GM10248 (cell line): Measurements from ENCODE around the gene ACVRL1.

Source experiments
- CTCF ChIA-PET: fragments of 300-600 bp; sonication (Branson Sonifier 250); formaldehyde crosslinking; extraction: SDS; loops from one replicate; lab custom pipeline; 2021; ENCODE audit warnings: antibody characterized with exemption; lab: Yijun Ruan, JAX
- POLR2A ChIA-PET: fragments of 350-650 bp; sonication (Branson Sonifier 250); formaldehyde crosslinking; extraction: SDS; loops from one replicate; lab custom pipeline; 2020; ENCODE audit warnings: antibody characterized with exemption; lab: Yijun Ruan, JAX
- DNase-seq: peaks from one replicate; pipeline ENCODE4 v3.0.0; 2012; ENCODE audit errors: extremely low spot score
- CTCF ChIP-seq: IDR thresholded peaks from 2 replicates; pipeline ENCODE4 v1.5.1; 2012; ENCODE audit warnings: mild to moderate bottlenecking, low read depth; ENCODE audit errors: extremely low read depth, missing control alignments, control extremely low read depth

Gene ACVRL1

GRCh38 chr12:51951199-51951842, 44.0 kb downstream of the ACVRL1 start, which contains the start of gene ACVR1B:
TSS of gene ACVR1B (plus strand) at chr12:51951699. CDS start at chr12:51951744, 45 bp downstream.
- POLR2A ChIA-PET, result no interaction called here
- TF ChIP-seq CTCF, result no peak
- CTCF ChIA-PET, result interaction anchor here (1.4 kb wide), 1 partner anchor 74 kb away, joined by 4 read pairs; no protein-coding TSS in a partner anchor
- peak; percentile 88 for DNase-seq

GRCh38 chr12:51951843-51952722, 44.8 kb downstream of the ACVRL1 start:
- CTCF ChIA-PET, result interaction anchor here (1.4 kb wide), 1 partner anchor 74 kb away, joined by 4 read pairs; no protein-coding TSS in a partner anchor
- DNase-seq, result no peak
- no peak for TF ChIP-seq CTCF
- POLR2A ChIA-PET, result no interaction called here

- CTCF ChIA-PET, result no interaction called here
- no peak for TF ChIP-seq CTCF
- POLR2A ChIA-PET, result no interaction called here
- no peak for DNase-seq
Observed at GRCh38 chr12:51953089-51953488, 45.8 kb downstream of the ACVRL1 start.

GRCh38 chr12:51953864-51954263, 46.6 kb downstream of the ACVRL1 start:
- ChIA-PET CTCF (no interaction called here), POLR2A (no interaction called here)
- no peak for DNase-seq
- TF ChIP-seq CTCF, result no peak

- CTCF ChIA-PET, result interaction anchor here (1.2 kb wide), 1 partner anchor 71 kb away, joined by 4 read pairs; no protein-coding TSS in a partner anchor
- DNase-seq, result no peak
- POLR2A ChIA-PET, result no interaction called here
- no peak for TF ChIP-seq CTCF
Observed at GRCh38 chr12:51954561-51955361, 47.5 kb downstream of the ACVRL1 start.

- TF ChIP-seq CTCF, result no peak
- DNase-seq, result no peak
- ChIA-PET POLR2A (no interaction called here), CTCF (interaction anchor here (1.2 kb wide), 2 partner anchors 15 to 70 kb away, joined by 4 read pairs; no protein-coding TSS in a partner anchor)
Observed at GRCh38 chr12:51955702-51956101, 48.4 kb downstream of the ACVRL1 start.
